Left cardiac atrium (tissue), 4 donors: ENCODE measurements around the gene ZBED2. TPM values are rescaled to one million over a fixed set of nuclear protein-coding genes. Genes with fewer than 3 reads are reported as not detected.
"Not testable (repeated sequence)": the region's sequence is repeated elsewhere in the genome, so short reads cannot be mapped to it uniquely, and the experiment has no call there.

ENCODE experiments used
- ATAC-seq, 2 donors: fragments of 200-7000 bp; cut with Tn5 transposase; one replicate each; pipeline ENCODE4 v1.9.1; 2020; ENCODE audit warnings: mild to moderate bottlenecking in 2 of 2, moderate library complexity in 2 of 2
- DNase-seq: peaks from one replicate; pipeline ENCODE4 v3.0.0-alpha.2; 2020
- intact Hi-C, 2 donors: fragments of 100-400 bp; cut with DNase I; formaldehyde crosslinking; loops; one replicate each; pipeline versions ENCODE4 v1.14.1 to v1.15.1; 2022 to 2023
- long read RNA-seq: library from polyadenylated mRNA; unstranded; transcript quantifications from one replicate; pipeline ENCODE4 v2.0.0, GENCODE V29; 2021
- total RNA-seq, 2 donors: library from RNA; stranded (reverse); fragmentation: NEBNext Ultra II Directional; extraction: Animal tissue kit (Norgen Biotek cat#: 25700); gene quantifications; one replicate each; pipeline ENCODE4 v1.2.1, GENCODE V29; 2021
- donor health status: DM: no; HTN: yes; CAD: no.
- donor health status: DM: no; HTN: yes; CAD: no; lungs with severe emphysema.
- donor health status: DM: yes; HTN: yes; CAD: no.
- donor health status: Dilated cardiomyopathy.

ZBED2 gene
- not detected for total RNA-seq
- long read RNA-seq = 0 reads

- intact Hi-C loops = no loop called here
- no peak for ATAC-seq
- no peak for DNase-seq
These were observed at the start of gene ZBED2 for GRCh38 chr3:111595232-111595631. TSS of gene ZBED2 (minus strand) at chr3:111595346. CDS start at chr3:111594201, 1,145 bp downstream.

- ATAC-seq = no peak
- no peak for DNase-seq
- intact Hi-C loops = no loop called here
These were observed 44.2 kb upstream of the ZBED2 start for GRCh38 chr3:111639316-111639715.

GRCh38 chr3:111636366-111636885 is 41.3 kb upstream of the ZBED2 start:
- DNase-seq = no peak
- ATAC-seq = no peak
- intact Hi-C loops = no loop called here

- intact Hi-C loops = no loop called here
- DNase-seq (no peak), ATAC-seq (no peak)
These were observed 40.3 kb upstream of the ZBED2 start for GRCh38 chr3:111635403-111635802.

GRCh38 chr3:111630638-111631037 is 35.5 kb upstream of the ZBED2 start:
- ATAC-seq, intact Hi-C loops, DNase-seq: not testable (repeated sequence)

GRCh38 chr3:111629018-111629417 is 33.9 kb upstream of the ZBED2 start:
- not testable (repeated sequence) for DNase-seq

GRCh38 chr3:111627092-111627491 is 31.9 kb upstream of the ZBED2 start:
- no peak for ATAC-seq
- intact Hi-C loops = no loop called here
- no peak for DNase-seq

More at GRCh38 chr3:111629018-111629417, 33.9 kb upstream of the ZBED2 start:
- intact Hi-C loops, ATAC-seq: not testable (repeated sequence)

GRCh38 chr3:111621535-111621934 is 26.4 kb upstream of the ZBED2 start:
- no peak for DNase-seq
- intact Hi-C loops = no loop called here

GRCh38 chr3:111619833-111620232 is 24.7 kb upstream of the ZBED2 start:
- intact Hi-C loops = no loop called here
- DNase-seq = no peak
- ATAC-seq = no peak

More at GRCh38 chr3:111621535-111621934, 26.4 kb upstream of the ZBED2 start:
- no peak for ATAC-seq

DNA sequence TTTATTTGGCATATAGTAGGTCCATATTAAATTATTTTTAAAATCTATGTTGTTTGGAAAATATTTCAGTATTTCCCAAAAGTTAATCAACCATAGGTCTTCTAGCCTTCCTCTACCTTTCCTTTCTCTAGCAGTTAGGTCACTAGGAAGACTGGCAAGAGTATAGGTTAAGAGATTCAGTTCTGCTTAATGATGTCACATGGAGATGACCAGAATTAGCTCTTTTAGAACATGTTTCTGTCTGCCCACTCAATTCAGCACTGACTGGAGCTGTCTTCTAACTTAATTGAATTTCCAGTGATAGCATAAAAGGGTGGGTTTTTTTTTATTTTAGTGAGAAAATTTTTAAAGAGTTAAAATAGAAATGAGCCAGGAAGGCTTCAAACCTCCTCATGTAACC is 23.8 kb upstream of the ZBED2 start:
- no peak for ATAC-seq
- DNase-seq = no peak
- intact Hi-C loops = no loop called here

GRCh38 chr3:111617912-111618601 is 22.9 kb upstream of the ZBED2 start:
- intact Hi-C loops = no loop called here
- DNase-seq = no peak
- no peak for ATAC-seq

- DNase-seq (no peak), ATAC-seq (no peak)
- intact Hi-C loops = no loop called here
These were observed 22.3 kb upstream of the ZBED2 start for GRCh38 chr3:111617406-111617805.

GRCh38 chr3:111616417-111617105 is 21.4 kb upstream of the ZBED2 start:
- intact Hi-C loops = no loop called here
- ATAC-seq (peak in 1 of 2 donors; percentile 55), DNase-seq (no peak)

DNA sequence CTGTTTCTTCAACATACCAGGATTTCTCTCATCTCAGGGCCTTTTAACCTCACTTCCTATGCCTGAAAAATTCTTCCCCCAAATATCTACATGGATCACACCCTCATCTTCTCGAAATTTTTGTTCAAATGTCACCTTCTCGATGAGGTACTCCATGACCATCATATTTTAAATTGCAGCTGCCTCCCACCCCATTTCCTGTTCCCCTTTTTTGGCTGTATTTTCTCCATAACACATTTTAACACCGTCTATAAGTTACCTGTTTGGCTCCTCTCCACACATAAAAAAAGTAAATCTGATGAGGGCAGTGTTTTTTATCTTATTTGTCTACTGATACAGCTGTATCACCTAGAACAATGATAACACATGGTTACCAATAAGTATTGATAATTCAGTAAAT is 20.7 kb upstream of the ZBED2 start:
- DNase-seq (no peak), ATAC-seq (no peak)
- intact Hi-C loops = no loop called here

DNA sequence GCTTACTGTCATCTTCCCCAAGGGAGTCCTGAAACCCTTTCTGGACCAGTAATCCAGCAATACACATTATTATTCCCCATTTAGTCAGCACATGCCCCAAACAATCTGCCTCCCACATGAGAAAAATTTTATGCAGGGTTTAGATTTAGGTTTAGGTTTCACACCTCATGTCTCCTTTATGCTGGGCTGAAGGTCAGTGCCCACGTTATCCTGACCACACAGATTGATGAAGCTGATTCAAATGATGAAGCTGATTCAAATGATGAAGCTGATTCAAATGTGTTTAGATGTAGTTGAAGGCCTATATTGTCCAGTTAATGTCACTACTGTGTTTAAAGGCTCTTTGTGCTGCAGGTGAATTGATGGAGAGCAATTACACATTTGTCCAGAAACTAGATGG is 18.1 kb upstream of the ZBED2 start:
- intact Hi-C loops = no loop called here
- ATAC-seq (no peak), DNase-seq (no peak)

- intact Hi-C loops = no loop called here
- ATAC-seq (no peak), DNase-seq (no peak)
These were observed 15.5 kb upstream of the ZBED2 start for GRCh38 chr3:111610612-111611054.

GRCh38 chr3:111610189-111610588 is 15.0 kb upstream of the ZBED2 start:
- ATAC-seq = no peak
- intact Hi-C loops = no loop called here
- no peak for DNase-seq

DNA sequence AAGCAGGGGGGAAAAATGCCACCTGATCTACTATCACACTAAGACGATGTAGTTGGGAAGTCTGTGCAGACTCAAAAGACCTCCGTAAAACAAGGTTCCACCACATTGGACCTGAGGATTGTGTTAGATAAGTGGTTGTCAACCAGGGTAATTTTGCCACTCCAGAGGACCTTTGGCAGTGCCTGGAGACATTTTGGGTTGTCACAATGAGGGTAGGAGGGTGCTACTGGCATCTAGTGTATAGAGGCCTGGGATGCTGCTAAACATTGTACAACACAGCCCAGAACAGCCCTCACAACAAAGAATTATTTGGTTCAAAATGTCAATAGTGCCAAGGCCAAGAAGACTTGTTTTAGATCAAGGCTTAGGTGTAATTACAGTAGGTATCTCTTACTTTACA is 14.6 kb upstream of the ZBED2 start:
- no peak for ATAC-seq
- intact Hi-C loops = no loop called here

DNA sequence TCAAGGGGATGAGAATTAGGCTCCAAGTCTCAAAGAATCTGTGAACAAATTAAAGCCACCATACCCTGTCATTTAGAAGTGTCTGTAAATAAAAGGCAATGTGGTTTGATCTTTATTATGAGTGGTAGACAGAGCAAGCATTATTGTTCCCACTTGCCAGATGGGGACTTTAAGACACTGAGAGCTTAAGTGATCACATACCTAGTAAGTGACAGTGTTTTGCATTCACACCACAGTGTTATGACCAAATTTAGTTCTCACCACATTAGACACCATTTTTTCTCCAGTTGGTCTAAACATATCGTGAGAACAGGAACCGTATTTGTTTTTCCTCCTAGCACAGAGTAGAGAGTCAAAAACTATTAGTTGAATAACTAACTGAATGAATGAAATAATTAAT is 13.2 kb upstream of the ZBED2 start:
- no peak for ATAC-seq
- intact Hi-C loops = no loop called here
- DNase-seq = no peak

More for the DNA sequence above, 14.6 kb upstream of the ZBED2 start:
- no peak for DNase-seq

GRCh38 chr3:111607240-111607920 is 12.2 kb upstream of the ZBED2 start:
- no peak for DNase-seq
- no peak for ATAC-seq
- intact Hi-C loops = no loop called here
